ENCODE data around the gene PICK1. TPM values are rescaled to one million over a fixed set of nuclear protein-coding genes. Genes with fewer than 3 reads are reported as not detected.
A peak's percentile ranks its signal among the peaks of the same experiment; 100 is the strongest.

The PICK1 gene
- total RNA-seq, 1 donor from 2014 or later: 22.9 TPM

DNA sequence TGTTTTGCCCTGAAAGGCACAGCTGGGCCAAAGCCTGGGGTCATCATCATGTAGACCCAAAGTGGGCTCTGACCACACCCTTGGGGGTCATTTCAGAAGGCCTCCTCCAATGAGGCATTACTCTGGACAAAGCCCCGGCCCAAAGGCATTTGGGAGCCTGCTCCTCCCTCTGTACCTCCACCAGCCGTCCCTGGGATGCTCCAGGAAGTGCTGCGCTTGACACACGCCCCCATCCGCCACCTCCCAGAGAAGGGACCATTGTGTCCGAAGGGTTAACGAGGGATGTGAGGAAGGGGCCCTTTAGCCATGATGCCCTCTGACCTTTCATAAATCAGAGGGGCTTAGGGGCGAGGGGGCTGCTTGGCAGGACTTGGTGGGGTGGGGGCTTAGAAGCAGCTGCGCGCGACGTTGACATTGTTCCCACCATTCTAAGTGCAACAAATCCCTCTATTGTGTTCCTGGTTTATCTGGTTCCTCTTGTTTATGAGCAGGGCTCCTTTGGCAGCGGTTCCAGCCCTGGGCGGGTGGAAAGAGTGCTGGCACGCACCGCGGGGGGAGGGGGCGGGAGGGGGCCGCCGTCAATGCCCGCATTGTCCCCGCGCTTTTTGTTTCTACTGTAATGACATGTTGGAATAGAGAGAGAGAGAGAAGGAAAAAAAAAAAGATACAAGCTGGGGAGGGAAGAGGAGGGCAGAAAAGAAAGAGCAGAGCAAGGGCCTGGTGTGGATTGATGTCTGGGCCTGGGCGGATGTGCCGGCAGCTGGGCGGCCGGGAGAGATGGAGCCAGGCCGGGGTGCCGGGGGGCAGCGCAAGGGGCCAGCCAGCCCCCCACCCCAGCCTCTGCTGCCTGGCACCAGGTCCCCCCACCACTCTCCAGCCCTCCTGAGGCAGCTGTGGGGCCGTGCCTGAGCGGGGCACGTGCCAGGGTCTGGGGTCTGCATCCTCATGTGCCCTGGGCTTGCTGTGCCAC, 40.7 kb upstream of the PICK1 start:
- Histone ChIP-seq H3K9me3 (ENCODE audit: insufficient read depth, low read depth, low read length) (no peaks in the 10 kb centered on the region), H3K27me3 (ENCODE audit: insufficient read depth, low read length) (no peaks in the 10 kb centered on the region), H3K36me3 (ENCODE audit: insufficient read depth, low read length) (no peaks in the 10 kb centered on the region), H3K4me2 (ENCODE audit: low read length) (peak overlapping the region; percentile 15), H4K20me1 (ENCODE audit: insufficient read depth, low read length) (no peaks in the 10 kb centered on the region), H3K79me2 (ENCODE audit: insufficient read depth, low read length) (no peaks in the 10 kb centered on the region), H3K9ac (ENCODE audit: low read length) (no peak overlapping the region), H3K4me3 (ENCODE audit: insufficient read depth, low read depth, low read length) (no peak overlapping the region), H3K27ac (ENCODE audit: low read depth, low read length) (no peak overlapping the region), H3K4me1 (ENCODE audit: insufficient read depth, low read length) (peaks cover 16% of the 10 kb centered on the region), H2AFZ (ENCODE audit: low read depth, low read length) (peak overlapping the region; percentile 50)
- H3K9me3 Mint-ChIP-seq (ENCODE audit: unreplicated experiment): no peaks in the 10 kb centered on the region
- DNase-seq (ENCODE audit: low read depth) (no peak), FAIRE-seq (no peak)
- TF ChIP-seq EZH2 (IDR thresholded peaks at IDR 0.05; ENCODE audit: insufficient read depth, low read length): no peak
- TF ChIP-seq, protein P1, sequence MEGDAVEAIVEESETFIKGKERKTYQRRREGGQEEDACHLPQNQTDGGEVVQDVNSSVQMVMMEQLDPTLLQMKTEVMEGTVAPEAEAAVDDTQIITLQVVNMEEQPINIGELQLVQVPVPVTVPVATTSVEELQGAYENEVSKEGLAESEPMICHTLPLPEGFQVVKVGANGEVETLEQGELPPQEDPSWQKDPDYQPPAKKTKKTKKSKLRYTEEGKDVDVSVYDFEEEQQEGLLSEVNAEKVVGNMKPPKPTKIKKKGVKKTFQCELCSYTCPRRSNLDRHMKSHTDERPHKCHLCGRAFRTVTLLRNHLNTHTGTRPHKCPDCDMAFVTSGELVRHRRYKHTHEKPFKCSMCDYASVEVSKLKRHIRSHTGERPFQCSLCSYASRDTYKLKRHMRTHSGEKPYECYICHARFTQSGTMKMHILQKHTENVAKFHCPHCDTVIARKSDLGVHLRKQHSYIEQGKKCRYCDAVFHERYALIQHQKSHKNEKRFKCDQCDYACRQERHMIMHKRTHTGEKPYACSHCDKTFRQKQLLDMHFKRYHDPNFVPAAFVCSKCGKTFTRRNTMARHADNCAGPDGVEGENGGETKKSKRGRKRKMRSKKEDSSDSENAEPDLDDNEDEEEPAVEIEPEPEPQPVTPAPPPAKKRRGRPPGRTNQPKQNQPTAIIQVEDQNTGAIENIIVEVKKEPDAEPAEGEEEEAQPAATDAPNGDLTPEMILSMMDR (IDR thresholded peaks at IDR 0.05; ENCODE audit: insufficient read depth, low read depth, low read length): no peak
- no peak overlapping the region for H3K4me3 Mint-ChIP-seq (ENCODE audit: unreplicated experiment)
- H3K36me3 Mint-ChIP-seq (ENCODE audit: low read depth, unreplicated experiment): peaks cover 4% of the 10 kb centered on the region
- H3K27me3 Mint-ChIP-seq (ENCODE audit: low read depth, unreplicated experiment): peaks cover 8% of the 10 kb centered on the region
- peaks cover 10% of the 10 kb centered on the region for H3K4me1 Mint-ChIP-seq (ENCODE audit: low read depth, unreplicated experiment)
- H3K27ac Mint-ChIP-seq (ENCODE audit: unreplicated experiment): no peak overlapping the region

- H3K27ac Mint-ChIP-seq (ENCODE audit: unreplicated experiment): no peak overlapping the region
Measured at GRCh38 chr22:38017272-38017920, 39.8 kb upstream of the PICK1 start.

More at GRCh38 chr22:38017272-38017920, 39.8 kb upstream of the PICK1 start:
- Histone ChIP-seq H3K27ac (ENCODE audit: low read depth, low read length) (no peak overlapping the region), H3K4me3 (ENCODE audit: insufficient read depth, low read depth, low read length) (no peak overlapping the region), H3K9ac (ENCODE audit: low read length) (no peak overlapping the region), H4K20me1 (ENCODE audit: insufficient read depth, low read length) (no peaks in the 10 kb centered on the region), H3K9me3 (ENCODE audit: insufficient read depth, low read depth, low read length) (no peaks in the 10 kb centered on the region), H3K36me3 (ENCODE audit: insufficient read depth, low read length) (no peaks in the 10 kb centered on the region), H3K4me2 (ENCODE audit: low read length) (no peak overlapping the region), H3K79me2 (ENCODE audit: insufficient read depth, low read length) (no peaks in the 10 kb centered on the region), H3K27me3 (ENCODE audit: insufficient read depth, low read length) (no peaks in the 10 kb centered on the region), H3K4me1 (ENCODE audit: insufficient read depth, low read length) (peaks cover 16% of the 10 kb centered on the region), H2AFZ (ENCODE audit: low read depth, low read length) (peak overlapping the region; percentile 50)
- FAIRE-seq: no peak
- Mint-ChIP-seq H3K27me3 (ENCODE audit: low read depth, unreplicated experiment) (peaks cover 8% of the 10 kb centered on the region), H3K4me3 (ENCODE audit: unreplicated experiment) (no peak overlapping the region), H3K4me1 (ENCODE audit: low read depth, unreplicated experiment) (peaks cover 10% of the 10 kb centered on the region), H3K9me3 (ENCODE audit: unreplicated experiment) (no peaks in the 10 kb centered on the region), H3K36me3 (ENCODE audit: low read depth, unreplicated experiment) (peaks cover 4% of the 10 kb centered on the region)
- DNase-seq (ENCODE audit: low read depth): peak; percentile 32
- TF ChIP-seq, protein P1 (IDR thresholded peaks at IDR 0.05; ENCODE audit: insufficient read depth, low read depth, low read length): no peak
- no peak for TF ChIP-seq EZH2 (IDR thresholded peaks at IDR 0.05; ENCODE audit: insufficient read depth, low read length)

Measured in astrocyte (in vitro differentiated cells and primary cell).